HL-60 (cell line): ENCODE results near the gene GBGT1.

ENCODE experiments used
- DNase-seq, 2 experiments: peaks; one replicate each; pipeline ENCODE4 v3.0.0-alpha.2; 2010 to 2020; ENCODE audit warnings: low read depth in 1 of 2, low spot score in 1 of 2
- H3K27ac ChIP-seq: fragments of 250-450 bp; sonication (Bioruptor Pico); replicated peaks from 2 replicates; pipeline ENCODE4 v1.5.1; 2020; ENCODE audit warnings: mild to moderate bottlenecking, moderate library complexity
- H3K27me3 ChIP-seq: fragments of 250-450 bp; sonication (Bioruptor Pico); 2 replicates; pipeline ENCODE4 v1.5.1; 2021; ENCODE audit warnings: mild to moderate bottlenecking, moderate library complexity; ENCODE audit not compliant: insufficient read depth, poor library complexity, severe bottlenecking
- H3K4me3 ChIP-seq: replicated peaks from 2 replicates; pipeline ENCODE4 v1.5.1; 2011; ENCODE audit warnings: mild to moderate bottlenecking, control low read depth, low read length; ENCODE audit not compliant: insufficient read depth
- CTCF ChIP-seq: IDR thresholded peaks from one replicate; pipeline ENCODE4 v1.5.1; 2011; ENCODE audit warnings: low read length, control low read depth, inconsistent platforms; ENCODE audit not compliant: insufficient read depth
- GABPA ChIP-seq: IDR thresholded peaks from 2 replicates; pipeline ENCODE4 v1.6.1; 2012; ENCODE audit warnings: low read depth
- POLR2AphosphoS5 ChIP-seq: IDR thresholded peaks from 2 replicates; pipeline ENCODE4 v1.6.1; 2012; ENCODE audit warnings: low read depth
- SPI1 ChIP-seq: IDR thresholded peaks from 2 replicates; pipeline ENCODE4 v1.6.1; 2012; ENCODE audit warnings: low read depth, mild to moderate bottlenecking, borderline replicate concordance
- TF ChIP-seq, protein P1 (sequence below): IDR thresholded peaks from 2 replicates; pipeline ENCODE4 v1.6.1; 2012; ENCODE audit warnings: low read depth; ENCODE audit not compliant: insufficient replicate concordance

GBGT1 gene

DNA sequence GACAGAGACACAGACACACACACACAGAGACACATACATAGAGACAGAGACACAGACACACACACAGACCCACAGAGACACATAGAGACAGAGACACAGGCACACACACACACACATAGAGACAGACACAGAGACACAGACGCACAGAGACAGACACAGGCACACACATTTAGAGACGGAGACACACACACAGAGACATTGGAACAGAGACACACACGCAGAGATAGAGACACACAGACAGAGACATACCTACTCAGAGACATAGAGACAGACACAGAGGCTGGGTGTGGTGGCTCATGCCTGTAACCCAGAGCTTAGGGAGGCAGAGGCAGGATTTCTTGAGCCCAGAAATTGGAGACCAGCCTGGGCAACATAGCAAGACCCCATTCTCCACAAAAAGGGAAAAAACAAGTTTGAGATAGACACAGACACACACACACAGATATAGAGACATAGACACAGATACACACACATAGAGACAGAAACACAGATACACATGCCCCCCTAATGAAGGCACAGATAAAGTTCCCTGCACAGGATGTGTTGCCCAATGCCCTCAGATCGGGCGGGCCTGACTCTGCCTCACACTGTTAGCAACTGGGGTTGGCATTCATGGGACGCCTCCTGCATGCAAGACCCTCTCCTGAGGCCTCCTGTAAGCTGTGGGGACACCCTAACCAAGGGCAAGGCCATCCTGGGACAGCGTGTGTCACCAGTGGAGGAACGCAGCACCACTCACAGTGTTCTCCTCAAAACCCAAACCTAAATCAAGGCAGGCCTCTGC is 39.4 kb downstream of the GBGT1 start:
- Histone ChIP-seq H3K4me3 (no peak overlapping the region), H3K27me3 (no peaks in the 10 kb centered on the region), H3K27ac (no peak overlapping the region)
- peak in 1 of 2 experiments; percentile 19 for DNase-seq
- no peak for TF ChIP-seq POLR2AphosphoS5
- TF ChIP-seq, protein P1, sequence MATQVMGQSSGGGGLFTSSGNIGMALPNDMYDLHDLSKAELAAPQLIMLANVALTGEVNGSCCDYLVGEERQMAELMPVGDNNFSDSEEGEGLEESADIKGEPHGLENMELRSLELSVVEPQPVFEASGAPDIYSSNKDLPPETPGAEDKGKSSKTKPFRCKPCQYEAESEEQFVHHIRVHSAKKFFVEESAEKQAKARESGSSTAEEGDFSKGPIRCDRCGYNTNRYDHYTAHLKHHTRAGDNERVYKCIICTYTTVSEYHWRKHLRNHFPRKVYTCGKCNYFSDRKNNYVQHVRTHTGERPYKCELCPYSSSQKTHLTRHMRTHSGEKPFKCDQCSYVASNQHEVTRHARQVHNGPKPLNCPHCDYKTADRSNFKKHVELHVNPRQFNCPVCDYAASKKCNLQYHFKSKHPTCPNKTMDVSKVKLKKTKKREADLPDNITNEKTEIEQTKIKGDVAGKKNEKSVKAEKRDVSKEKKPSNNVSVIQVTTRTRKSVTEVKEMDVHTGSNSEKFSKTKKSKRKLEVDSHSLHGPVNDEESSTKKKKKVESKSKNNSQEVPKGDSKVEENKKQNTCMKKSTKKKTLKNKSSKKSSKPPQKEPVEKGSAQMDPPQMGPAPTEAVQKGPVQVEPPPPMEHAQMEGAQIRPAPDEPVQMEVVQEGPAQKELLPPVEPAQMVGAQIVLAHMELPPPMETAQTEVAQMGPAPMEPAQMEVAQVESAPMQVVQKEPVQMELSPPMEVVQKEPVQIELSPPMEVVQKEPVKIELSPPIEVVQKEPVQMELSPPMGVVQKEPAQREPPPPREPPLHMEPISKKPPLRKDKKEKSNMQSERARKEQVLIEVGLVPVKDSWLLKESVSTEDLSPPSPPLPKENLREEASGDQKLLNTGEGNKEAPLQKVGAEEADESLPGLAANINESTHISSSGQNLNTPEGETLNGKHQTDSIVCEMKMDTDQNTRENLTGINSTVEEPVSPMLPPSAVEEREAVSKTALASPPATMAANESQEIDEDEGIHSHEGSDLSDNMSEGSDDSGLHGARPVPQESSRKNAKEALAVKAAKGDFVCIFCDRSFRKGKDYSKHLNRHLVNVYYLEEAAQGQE = no peak
- no peak for TF ChIP-seq SPI1
- TF ChIP-seq GABPA = no peak
- TF ChIP-seq CTCF = no peak

- Histone ChIP-seq H3K27ac (peak overlapping the region; percentile 64), H3K27me3 (no peaks in the 10 kb centered on the region), H3K4me3 (no peak overlapping the region)
- TF ChIP-seq SPI1 (no peak), GABPA (no peak), POLR2AphosphoS5 (no peak), CTCF (no peak)
- TF ChIP-seq, protein P1 = no peak
- DNase-seq = peak in 1 of 2 experiments; percentile 51
Measured at GRCh38 chr9:133122935-133123611, 40.6 kb downstream of the GBGT1 start.

GRCh38 chr9:133122605-133122934 is 41.1 kb downstream of the GBGT1 start:
- no peak overlapping the region for H3K4me3 ChIP-seq
- no peak for DNase-seq
- peak overlapping the region; percentile 64 for H3K27ac ChIP-seq
- TF ChIP-seq, protein P1 = no peak
- TF ChIP-seq SPI1 (no peak), GABPA (no peak), CTCF (no peak), POLR2AphosphoS5 (no peak)
- no peaks in the 10 kb centered on the region for H3K27me3 ChIP-seq
